Fibroblast of skin of left biceps (primary cell): ENCODE results near the gene ADAM22.

Source experiments
- DNase-seq, 2 experiments: peaks; one replicate each; pipeline ENCODE4 v3.0.0-alpha.2; 2013; ENCODE audit warnings: low read depth in 2 of 2

Gene ADAM22

DNA sequence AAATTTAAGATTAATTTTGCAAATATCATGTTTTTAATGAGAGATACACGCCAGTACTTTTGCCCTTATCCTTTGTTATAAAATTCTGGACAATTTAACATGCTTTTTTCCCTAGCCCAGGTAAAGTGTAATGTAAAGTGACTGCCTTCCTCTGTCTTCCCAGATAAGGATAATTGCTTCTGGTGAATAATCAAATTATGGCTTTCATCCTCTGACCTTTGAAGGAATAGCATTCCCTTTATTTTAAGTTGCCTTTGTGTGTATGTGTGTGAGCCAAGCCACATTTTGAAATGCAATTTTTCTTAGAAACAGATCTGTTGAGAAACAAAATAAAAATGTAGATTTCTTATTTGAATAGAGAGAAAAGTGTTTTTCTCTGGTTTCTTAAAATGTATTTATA lies 107.5 kb downstream of the ADAM22 start:
- DNase-seq: no peak

DNA sequence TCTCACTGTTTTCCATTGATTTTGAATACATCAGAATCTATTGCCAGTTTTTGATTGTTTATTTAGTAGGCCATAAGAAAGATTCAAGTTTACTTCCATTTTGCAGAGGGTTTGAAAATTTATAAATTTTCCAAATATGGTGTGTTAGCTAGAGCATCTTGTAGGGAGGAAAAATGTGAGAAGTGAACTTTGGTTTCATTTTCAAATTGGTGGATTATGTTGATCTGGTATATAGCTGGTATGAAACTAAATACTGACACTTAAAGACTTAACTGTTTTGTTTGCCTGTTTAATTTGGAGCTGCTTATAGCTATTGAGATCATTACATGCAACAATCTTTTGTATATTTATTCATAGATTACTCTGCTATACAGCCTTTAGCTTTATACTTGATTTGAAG lies 108.1 kb downstream of the ADAM22 start:
- DNase-seq: no peak

- DNase-seq: no peak
Measured at GRCh38 chr7:88042803-88043202, 108.8 kb downstream of the ADAM22 start.

DNA sequence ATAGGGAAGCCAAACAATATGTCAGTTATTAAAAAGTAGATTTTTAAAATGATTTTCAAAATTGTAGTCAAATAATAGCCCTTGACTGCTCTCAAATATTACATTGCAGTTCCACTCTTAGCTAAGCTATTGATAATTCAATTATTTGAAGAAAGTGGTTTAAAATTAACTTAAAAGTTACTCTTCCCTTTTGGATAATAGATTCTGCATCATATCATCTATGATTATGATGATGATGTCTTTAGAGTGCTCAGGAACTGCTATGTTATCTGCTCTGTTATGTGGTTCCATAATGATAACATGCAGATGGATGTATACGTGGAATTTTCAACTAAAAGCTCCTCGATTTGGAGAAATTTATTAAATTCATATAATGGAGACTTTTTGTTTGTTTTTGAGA lies 110.0 kb downstream of the ADAM22 start:
- no peak for DNase-seq

DNA sequence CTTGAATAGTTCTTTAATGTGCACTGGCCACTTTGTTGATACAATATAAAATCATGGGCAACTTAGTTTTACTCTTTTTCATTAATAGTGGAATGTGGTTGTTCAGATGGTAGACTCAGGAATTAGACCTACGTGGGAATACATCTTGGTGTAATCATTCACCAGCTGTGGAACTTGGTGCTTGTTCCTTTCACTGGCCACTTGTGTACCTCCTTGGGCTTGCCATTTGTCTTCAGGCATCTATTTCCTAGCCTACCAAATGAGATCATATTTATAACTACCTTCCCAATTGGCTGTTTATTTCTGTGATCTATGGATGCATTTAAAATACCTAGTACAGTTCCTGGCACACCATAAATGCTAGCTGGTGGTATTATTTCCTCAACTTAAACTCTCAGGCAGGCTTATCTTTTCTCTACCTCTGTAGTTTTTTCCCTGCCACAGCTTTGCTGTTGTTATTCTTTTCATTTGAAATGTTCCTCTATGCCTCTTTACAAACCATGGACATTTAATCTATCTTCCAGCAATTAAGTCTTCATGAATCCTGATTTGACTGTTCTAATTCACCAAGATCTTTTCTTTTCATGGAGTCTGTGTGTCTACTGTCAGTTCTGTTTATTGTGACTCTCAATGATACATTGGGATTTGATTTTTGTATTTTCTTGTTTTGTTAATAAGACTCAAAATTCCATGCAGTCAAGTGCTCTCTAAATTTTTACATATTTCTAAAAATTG lies 113.0 kb downstream of the ADAM22 start:
- no peak for DNase-seq

DNA sequence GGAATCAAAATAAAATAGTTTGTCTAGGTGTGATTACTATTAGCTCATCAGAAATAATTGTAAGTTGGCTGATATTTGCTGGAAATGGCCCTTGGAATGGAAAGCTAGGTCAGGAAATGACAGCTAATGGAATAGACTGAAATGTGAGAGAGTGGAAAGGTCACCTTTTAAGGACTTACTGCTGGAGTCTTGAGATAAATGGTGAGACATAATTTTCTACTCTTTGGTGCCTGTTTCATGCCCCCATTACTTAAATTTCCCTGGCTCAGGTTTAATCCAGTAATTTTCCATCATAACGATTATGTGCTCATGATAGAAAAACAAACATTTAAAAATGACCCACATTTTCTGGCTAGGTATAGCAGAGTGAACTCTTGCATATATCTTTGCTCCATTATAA lies 123.6 kb downstream of the ADAM22 start:
- DNase-seq: no peak

- no peak for DNase-seq
Measured at GRCh38 chr7:88062238-88062637, 128.2 kb downstream of the ADAM22 start.

DNA sequence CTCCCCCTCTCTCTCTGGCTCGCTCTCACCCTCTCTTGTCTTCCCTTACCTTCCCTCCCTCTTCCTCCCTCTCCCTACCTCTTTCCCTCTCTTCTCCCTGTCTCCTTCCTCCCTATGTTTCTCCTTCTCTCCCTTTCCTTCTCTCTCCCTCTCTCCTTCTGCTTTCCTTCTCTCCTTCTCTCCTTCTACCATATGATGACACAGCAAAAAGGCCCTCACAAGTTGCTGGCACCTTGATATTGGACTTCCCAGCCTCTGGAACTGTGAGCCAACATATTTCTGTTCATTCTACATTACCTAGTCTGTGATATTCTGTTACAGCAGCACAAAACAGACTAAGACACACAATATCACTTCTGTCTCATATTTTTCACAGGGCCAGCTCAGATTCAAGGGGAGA lies 135.0 kb downstream of the ADAM22 start:
- DNase-seq: no peak

GRCh38 chr7:88071994-88072714 lies 138.1 kb downstream of the ADAM22 start:
- no peak for DNase-seq

DNA sequence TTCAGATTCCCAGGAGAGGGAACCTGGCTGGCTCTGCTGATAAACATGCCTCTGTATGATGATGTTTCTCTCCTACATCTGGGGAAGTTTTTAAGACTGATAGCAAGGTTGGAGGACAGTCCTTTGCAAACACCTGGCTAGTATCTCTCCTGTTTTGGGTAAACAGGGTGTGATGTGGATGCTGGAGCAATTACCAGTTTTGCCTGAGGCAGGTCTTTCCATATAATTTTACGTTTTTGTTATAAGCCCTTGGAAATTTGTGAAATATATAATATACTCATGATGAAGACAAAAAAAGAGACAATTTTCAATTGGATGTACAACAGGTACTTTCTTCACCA lies 138.6 kb downstream of the ADAM22 start:
- DNase-seq: no peak

DNA sequence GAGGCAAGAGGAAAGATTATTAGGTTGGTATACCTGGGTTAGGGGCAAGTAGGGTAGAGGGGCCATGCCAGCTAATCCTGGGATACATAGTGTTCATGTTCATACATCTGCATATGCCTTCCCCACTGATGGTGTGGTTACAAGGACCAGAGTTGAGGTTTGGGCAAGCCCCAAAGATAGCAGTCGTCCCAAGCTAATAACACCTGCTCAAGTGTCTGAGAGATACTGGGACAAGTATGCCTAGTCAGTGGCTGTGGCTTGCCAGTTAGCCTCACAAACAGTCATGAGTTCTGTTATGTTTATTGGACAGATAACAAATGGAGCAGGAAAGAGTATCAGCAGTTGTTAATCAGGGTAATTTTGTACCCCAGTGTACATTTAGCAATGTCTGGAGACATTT lies 139.6 kb downstream of the ADAM22 start:
- DNase-seq: no peak

- no peak for DNase-seq
Measured at GRCh38 chr7:88075216-88075615, 141.2 kb downstream of the ADAM22 start.

DNA sequence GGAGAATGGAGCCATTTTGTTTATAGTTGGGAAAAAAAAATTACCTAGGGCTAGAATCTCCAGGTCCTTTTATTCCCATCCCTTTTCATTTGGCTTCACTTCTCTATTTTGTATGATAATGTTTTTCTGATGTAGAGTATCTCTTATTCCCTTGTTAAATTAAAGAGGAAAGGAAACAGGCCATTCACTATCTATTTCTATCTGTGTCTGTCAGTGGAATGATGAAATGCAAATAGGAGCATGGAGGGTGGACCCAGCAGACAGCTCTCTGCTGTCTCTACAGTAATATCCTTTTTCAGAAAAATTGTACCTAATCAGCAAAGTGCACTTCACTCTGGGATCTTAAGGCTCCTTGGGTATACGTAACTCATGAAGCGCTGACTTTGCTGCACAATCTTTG lies 149.8 kb downstream of the ADAM22 start:
- DNase-seq: no peak

DNA sequence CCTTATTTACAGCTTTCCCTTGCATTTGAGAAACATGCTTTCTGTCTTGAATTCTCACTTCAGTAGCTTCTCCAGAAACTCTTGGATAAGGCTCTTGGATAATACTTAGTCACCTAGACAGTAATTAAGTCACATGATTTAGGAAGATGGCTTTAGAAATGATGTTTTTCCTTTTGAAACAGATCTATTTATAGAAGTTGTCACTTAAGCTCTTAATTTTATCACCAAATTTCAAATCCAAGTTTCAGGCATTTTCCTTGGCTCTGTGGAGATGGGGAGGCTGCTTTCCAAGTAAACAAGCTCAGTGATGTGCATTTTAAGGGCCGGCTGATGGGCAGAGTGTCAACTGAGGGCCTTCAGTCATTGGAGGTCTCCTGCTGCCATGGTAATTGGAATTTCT lies 155.5 kb downstream of the ADAM22 start:
- DNase-seq: no peak

DNA sequence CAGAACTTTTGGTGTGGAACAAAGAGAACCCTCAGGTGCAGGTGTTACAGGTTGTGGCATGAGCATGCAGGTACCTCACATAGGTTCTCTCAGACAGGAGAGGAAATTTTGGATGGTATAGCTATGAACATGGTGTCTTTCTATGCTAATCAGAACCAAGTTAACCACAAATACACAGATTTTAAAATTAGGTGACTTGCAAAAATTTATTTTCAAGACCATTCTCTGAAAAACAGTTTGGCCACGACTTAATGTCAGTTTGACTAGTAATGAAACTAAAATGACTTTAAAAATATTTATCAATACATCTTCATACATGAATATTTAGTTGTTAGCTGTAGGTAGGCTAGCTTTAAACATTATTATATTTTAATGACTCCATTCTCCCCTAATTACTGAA lies 156.2 kb downstream of the ADAM22 start:
- no peak for DNase-seq

DNA sequence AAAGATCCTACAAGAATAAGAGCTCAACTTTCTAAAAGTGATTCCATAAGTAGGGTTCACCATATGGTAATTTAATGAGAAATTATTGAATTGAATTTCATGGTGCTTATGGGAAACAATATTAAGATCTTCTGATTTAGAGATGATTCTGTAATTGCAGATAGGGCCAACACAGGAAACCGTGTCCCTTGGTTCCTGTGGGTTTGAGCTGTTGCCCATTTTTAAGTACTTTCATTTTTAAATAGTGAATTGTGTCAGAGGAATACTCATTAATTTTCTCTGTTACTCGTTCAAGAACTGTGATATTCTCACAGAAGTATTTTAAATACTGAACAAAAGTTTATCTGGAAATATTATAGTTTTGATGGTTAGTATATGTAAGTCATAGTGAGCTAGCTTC lies 156.6 kb downstream of the ADAM22 start:
- no peak for DNase-seq

DNA sequence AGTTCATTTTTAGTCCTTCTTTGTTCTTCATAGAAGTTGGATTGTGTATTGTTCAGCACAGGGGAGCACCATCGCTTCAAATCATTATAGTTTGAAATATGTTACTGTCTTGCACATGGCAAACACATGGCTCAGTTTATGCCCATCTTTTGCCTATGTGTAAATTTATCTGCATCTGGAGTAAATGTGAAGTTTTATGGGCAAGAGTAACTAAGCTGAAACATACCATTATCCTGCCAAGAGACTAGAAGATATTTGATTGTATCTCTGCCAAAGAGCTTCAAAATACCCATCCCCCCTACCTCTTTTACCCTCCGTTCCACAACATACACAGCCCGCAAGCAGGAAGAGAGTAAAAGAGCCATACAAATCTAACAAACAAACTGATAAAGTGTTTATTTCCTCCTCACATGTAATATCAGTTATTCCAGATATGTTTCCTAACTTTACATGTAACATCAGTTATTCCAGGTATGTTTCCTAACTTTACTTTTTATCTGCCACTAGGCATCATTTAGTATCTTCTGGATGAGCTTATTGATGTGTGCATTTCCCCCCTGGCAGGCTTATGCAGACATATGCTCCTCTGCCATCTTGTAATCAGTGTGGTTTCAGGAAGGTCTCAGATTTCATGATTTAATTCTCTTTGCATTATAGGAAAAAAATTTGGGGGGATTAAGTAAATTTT lies 158.1 kb downstream of the ADAM22 start:
- no peak for DNase-seq

- no peak for DNase-seq
Measured at GRCh38 chr7:88092676-88092999, 158.6 kb downstream of the ADAM22 start.

DNA sequence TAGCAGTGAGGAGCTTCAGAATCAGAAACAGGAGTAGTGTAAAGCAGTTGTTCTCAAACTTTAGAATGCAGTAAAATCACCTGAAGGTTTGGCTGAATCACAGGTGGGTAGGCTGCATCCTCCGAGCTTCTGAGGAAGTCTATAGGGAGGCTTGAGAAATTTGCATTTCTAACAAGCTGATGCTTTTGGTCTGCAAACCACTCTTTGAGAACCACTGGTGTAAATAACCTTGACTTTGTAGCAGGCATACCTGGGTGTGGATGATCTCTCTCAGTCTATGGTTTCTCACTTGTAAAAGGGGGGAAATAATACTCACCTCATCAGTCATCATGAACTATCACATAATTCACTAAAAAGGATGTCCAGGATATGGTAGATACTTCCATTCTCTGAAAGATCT lies 167.7 kb downstream of the ADAM22 start:
- DNase-seq: no peak

DNA sequence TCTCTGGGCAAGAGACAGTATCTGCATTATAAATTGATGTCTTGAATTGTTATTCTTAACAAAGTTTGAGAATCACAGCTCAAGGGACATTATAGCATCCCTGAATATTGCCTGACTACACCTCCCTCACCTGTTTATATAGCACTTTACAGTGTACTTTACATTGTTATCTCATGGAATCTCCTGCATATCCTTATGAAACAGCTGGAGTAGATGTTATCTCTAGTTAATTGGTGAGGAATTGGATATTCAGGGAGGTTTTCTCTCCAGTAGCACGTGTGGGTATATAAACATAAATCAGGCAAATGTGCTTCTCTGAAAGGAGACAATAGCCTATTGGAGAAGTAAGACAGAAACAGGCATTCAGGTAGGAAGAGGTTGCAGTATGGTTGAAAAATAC lies 168.6 kb downstream of the ADAM22 start:
- no peak for DNase-seq

DNA sequence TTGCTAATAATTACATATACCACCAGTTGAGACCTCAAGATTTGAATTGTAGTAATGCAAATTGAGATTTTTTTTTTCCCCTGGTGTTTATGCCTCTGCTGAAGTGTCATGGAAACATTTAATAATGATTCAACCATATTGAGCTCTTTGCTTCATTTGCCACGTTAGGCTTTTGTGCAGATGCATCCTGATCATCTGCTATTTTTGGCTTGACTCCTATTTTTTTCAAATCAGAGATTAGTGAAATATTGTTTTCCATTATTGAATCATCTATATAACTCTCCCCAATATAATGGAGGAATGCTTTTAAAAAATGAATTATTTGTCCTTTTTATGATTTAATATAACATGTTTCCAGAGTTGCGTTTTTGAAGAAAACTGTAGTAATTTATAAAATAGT lies 170.7 kb downstream of the ADAM22 start:
- no peak for DNase-seq

- DNase-seq: no peak
Measured at GRCh38 chr7:88105231-88105630, 171.2 kb downstream of the ADAM22 start.

GRCh38 chr7:88106434-88106833 lies 172.4 kb downstream of the ADAM22 start:
- no peak for DNase-seq
